ENCODE results near the gene CCDC148. TPM values are rescaled to one million over a fixed set of nuclear protein-coding genes. Genes with fewer than 3 reads are reported as not detected.

The CCDC148 gene
- total RNA-seq, 1 experiment from 2014 or later: 0.11 TPM

GRCh38 chr2:158181171-158181570, 275.4 kb downstream of the CCDC148 start:
- no peaks in the 10 kb centered on the region for H3K36me3 ChIP-seq (ENCODE audit: low read depth, low read length)

DNA sequence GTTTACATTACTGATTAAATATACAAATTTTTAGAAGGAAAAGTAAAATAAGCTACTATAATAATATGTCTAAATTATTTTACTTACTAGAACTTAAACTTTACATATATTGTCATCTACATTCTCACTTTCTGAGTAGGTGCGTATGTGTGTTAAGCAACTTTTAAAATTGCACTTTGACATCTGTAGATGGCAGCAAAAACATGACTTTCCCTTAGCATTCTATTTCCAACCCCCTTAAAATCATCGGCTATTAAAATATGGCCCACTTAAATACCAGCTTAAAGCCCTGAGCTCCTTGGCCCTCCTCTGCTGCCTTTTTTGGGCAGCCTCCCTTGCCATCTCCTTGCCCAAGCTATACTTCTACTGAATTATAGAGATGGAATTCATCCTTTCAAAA, 276.9 kb downstream of the CCDC148 start:
- BruUV-seq (replicated peaks): no TSS peak
- H3K79me2 ChIP-seq (ENCODE audit: low read length): no peaks in the 10 kb centered on the region
- POLR2A ChIA-PET (ENCODE audit: unreplicated experiment): no interaction called here
- no peaks in the 10 kb centered on the region for H3K9me2 ChIP-seq (replicated peaks; ENCODE audit: low read length)
- H2AFZ ChIP-seq (ENCODE audit: low read length): no peak overlapping the region
- no peak overlapping the region for H3K9ac ChIP-seq (ENCODE audit: low read length)
- ATAC-seq: peak; percentile 64
- TF ChIP-seq CTCF (conservative IDR thresholded peaks at IDR 0.05; ENCODE audit: low read depth, low read length) (peak; percentile 64), EZH2 (IDR thresholded peaks at IDR 0.05; ENCODE audit: low read length, unreplicated experiment) (no peak)
- intact Hi-C loops (cut with micrococcal nuclease): loop anchor here (2.0 to 10.0 kb wide), 4 partner anchors 145 to 575 kb away; no protein-coding TSS in a partner anchor
- CTCF ChIA-PET: interaction anchor here (0.7 kb wide), 1 partner anchor 567 kb away, joined by 3 read pairs; no protein-coding TSS in a partner anchor
- H3K4me2 ChIP-seq (ENCODE audit: low read length): no peak overlapping the region
- no peaks in the 10 kb centered on the region for H3K36me3 ChIP-seq (ENCODE audit: low read depth, low read length)
- peaks cover 23% of the 10 kb centered on the region for H3K4me1 ChIP-seq (ENCODE audit: insufficient read depth, low read length)
- H4K20me1 ChIP-seq (ENCODE audit: low read length): no peaks in the 10 kb centered on the region
- no peak overlapping the region for H3K4me3 ChIP-seq (ENCODE audit: low read length)
- peak; percentile 45 for DNase-seq
- no peaks in the 10 kb centered on the region for H3F3A ChIP-seq (ENCODE audit: low read length, unreplicated experiment)
- H3K27me3 ChIP-seq (ENCODE audit: low read length): peaks cover 4% of the 10 kb centered on the region
- no peak overlapping the region for H3K27ac ChIP-seq (ENCODE audit: low read length)
- H3K9me3 ChIP-seq (ENCODE audit: low read length): no peaks in the 10 kb centered on the region

More at GRCh38 chr2:158181171-158181570, 275.4 kb downstream of the CCDC148 start:
- DNase-seq: peak; percentile 78
- no peak for TF ChIP-seq EZH2phosphoT487 (IDR thresholded peaks at IDR 0.05; ENCODE audit: borderline replicate concordance, low read length)
- TF ChIP-seq CTCF (conservative IDR thresholded peaks at IDR 0.05; ENCODE audit: low read depth, low read length): no peak
- no peak for TF ChIP-seq EZH2 (IDR thresholded peaks at IDR 0.05; ENCODE audit: low read length, unreplicated experiment)
- intact Hi-C loops (cut with micrococcal nuclease): loop anchor here (10.0 kb wide), 1 partner anchor 146 kb away; no protein-coding TSS in a partner anchor
- H3K4me3 ChIP-seq (ENCODE audit: low read length): no peak overlapping the region
- no peaks in the 10 kb centered on the region for H3F3A ChIP-seq (ENCODE audit: low read length, unreplicated experiment)
- H3K9me2 ChIP-seq (replicated peaks; ENCODE audit: low read length): no peaks in the 10 kb centered on the region
- H3K27ac ChIP-seq (ENCODE audit: low read length): no peak overlapping the region
- no peaks in the 10 kb centered on the region for H4K20me1 ChIP-seq (ENCODE audit: low read length)
- ChIA-PET POLR2A (ENCODE audit: unreplicated experiment) (no interaction called here), CTCF (no interaction called here)
- peaks cover 28% of the 10 kb centered on the region for H3K4me1 ChIP-seq (ENCODE audit: insufficient read depth, low read length)
- no peak overlapping the region for H3K9ac ChIP-seq (ENCODE audit: low read length)
- H2AFZ ChIP-seq (ENCODE audit: low read length): no peak overlapping the region
- H3K4me2 ChIP-seq (ENCODE audit: low read length): peak overlapping the region; percentile 25; the same call in 1 of the 2 replicates
- ATAC-seq: peak; percentile 82
- H3K9me3 ChIP-seq (ENCODE audit: low read length): no peaks in the 10 kb centered on the region
- peaks cover 4% of the 10 kb centered on the region for H3K27me3 ChIP-seq (ENCODE audit: low read length)
- no TSS peak for BruUV-seq (replicated peaks)
- no peaks in the 10 kb centered on the region for H3K79me2 ChIP-seq (ENCODE audit: low read length)

DNA sequence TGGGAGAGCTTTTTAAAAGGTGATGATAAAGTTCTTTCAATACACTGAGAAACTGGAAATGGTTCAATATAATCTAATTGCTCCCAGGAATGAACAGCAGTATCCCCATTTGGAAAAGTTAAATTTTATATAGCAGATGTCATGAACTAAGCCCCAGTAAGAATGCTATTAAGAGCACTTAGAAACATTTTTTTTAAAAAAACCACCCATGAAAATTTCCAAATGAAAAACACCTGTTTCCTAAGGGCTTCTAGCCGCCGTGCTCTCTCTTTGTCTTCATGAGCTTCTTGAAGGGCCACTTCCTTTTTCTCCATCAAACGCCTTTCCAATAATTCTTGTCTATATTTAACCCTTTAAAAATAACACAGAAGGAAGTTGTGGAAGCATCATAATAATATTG, 277.9 kb downstream of the CCDC148 start:
- H3K27ac ChIP-seq (ENCODE audit: low read length): no peak overlapping the region
- H3F3A ChIP-seq (ENCODE audit: low read length, unreplicated experiment): no peaks in the 10 kb centered on the region
- ATAC-seq: no peak
- no peaks in the 10 kb centered on the region for H3K79me2 ChIP-seq (ENCODE audit: low read length)
- no peak for TF ChIP-seq EZH2 (IDR thresholded peaks at IDR 0.05; ENCODE audit: low read length, unreplicated experiment)
- TF ChIP-seq CTCF (conservative IDR thresholded peaks at IDR 0.05; ENCODE audit: low read depth, low read length): no peak
- no peak for TF ChIP-seq EZH2phosphoT487 (IDR thresholded peaks at IDR 0.05; ENCODE audit: borderline replicate concordance, low read length)
- no peaks in the 10 kb centered on the region for H4K20me1 ChIP-seq (ENCODE audit: low read length)
- ChIA-PET CTCF (no interaction called here), POLR2A (ENCODE audit: unreplicated experiment) (no interaction called here)
- peaks cover 4% of the 10 kb centered on the region for H3K27me3 ChIP-seq (ENCODE audit: low read length)
- intact Hi-C loops (cut with micrococcal nuclease): loop anchor here (2.0 to 5.0 kb wide), 3 partner anchors 284 to 576 kb away; no protein-coding TSS in a partner anchor
- H3K4me3 ChIP-seq (ENCODE audit: low read length): no peak overlapping the region
- H3K9me3 ChIP-seq (ENCODE audit: low read length): no peaks in the 10 kb centered on the region
- H2AFZ ChIP-seq (ENCODE audit: low read length): no peak overlapping the region
- H3K9ac ChIP-seq (ENCODE audit: low read length): no peak overlapping the region
- no peak overlapping the region for H3K4me2 ChIP-seq (ENCODE audit: low read length)
- no TSS peak for BruUV-seq (replicated peaks)
- H3K36me3 ChIP-seq (ENCODE audit: low read depth, low read length): no peaks in the 10 kb centered on the region
- H3K9me2 ChIP-seq (replicated peaks; ENCODE audit: low read length): no peaks in the 10 kb centered on the region
- peaks cover 15% of the 10 kb centered on the region for H3K4me1 ChIP-seq (ENCODE audit: insufficient read depth, low read length)
- no peak for DNase-seq

Data from PC-3 (cell line).